ENCODE measurements around the gene ZNF837.
A peak's percentile ranks its signal among the peaks of the same experiment; 100 is the strongest.

ZNF837 gene

DNA sequence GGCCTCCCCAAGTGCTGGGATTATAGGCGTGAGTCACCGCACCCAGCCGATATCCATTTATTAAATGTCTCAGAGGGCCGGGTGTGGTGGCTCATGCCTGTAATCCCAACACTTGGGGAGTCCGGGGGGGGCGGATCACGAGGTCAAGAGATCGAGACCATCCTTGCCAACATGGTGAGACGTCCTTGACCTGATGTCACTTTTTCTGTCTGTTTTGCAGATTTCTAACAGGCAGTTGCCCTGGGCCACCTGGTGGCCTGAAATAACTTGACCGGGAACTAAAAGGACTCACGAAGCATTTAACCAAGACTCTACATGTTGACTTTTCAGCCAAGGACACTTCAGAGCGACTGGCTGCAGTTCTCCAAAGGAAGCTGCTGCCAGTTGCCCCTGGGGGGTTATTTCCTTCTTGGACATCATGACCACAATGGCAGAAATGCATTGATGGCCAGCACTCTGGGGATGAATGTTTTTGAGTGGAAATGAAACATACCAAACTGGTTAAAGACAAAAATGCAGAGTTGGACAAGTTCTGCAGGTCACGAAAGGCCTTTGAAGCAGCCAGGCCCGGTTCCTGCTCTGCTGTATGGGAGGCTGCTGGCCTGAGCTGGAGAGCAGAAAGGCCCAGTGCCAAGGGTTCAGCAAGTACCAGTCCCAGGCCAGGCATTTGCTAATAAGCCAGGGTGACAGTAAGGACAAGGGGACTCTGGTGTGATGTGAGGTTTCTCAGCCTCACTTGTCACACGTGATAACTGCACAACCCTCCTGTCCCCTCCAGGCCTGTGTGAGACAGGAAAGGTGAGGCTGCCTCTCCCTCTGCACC, 8.3 kb downstream of the ZNF837 start:
- peak; percentile 44 for DNase-seq (ENCODE audit: low read depth)

DNA sequence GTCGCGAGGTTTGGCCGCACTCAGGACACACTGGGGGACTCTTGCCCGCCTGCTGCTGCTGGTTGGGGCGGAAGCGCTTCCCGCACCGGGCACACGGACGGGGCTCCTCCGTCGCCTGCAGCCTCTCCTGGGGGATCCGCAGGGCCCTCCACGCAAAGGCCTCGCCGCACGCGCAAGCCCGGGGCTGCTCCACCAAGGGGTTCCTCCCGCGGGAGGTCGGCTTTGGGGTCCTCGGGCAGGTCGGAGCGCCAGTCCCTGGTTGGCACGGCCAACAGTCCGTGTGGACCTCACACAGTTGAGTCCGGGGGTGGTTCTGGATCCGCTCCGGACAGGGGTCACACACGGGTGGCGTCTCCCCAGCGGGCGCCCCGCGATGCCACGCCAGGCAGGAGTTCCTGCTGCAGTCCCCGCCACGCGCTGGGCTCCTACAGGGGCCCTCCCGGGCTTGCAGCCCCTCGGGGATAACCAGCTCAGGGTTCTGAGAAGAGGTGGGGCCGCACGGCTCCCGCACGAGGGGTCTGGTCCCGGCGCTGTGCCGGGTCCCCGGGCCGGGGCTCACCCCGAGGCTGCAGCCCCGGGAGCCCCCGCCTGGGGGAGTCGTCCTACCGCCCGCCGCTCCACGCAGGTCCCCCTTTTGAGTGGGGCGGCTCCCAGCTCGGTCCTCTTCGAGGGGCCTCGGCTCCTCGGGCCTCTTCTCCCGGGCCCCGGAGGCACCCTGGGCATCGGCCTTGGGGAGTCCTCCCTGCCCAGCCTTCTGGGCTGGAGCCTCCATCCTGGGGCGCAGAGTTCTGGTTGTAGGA, 12.1 kb downstream of the ZNF837 start:
- DNase-seq (ENCODE audit: low read depth): no peak

DNA sequence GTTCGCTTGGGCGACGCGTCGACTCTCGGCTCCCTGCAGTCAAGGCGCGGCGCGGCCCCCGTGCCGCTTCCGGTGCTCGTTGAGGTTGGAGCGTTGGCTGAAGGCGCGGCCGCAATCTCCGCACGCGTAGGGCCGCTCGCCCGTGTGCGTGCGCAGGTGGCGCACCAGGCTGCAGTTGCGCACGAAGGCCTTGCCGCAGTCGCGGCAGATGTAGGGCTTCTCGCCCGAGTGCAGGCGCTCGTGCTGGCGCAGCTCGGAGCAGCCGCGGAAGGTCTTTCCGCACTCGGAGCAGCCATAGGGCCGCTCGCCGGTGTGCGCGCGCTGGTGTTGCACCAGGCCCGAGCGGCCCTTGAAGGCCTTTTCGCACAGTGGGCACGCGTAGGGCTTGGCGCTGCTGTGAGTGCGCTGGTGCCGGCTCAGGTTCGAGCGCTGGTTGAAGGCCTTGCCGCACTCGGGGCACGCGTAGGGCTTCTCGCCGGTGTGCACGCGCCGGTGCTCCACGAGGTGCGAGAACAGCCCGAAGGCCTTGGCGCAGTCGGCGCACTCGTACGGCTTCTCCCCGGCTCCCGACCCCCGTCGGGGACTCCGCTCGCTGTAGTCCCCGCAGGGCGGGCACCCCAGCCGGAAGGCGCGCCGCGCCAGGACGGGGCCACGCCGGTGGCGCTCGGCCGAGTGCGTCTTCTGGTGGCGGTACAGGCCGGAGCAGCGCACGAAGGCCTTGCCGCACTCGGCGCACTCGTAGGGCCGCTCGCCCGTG, 13.0 kb downstream of the ZNF837 start:
- DNase-seq (ENCODE audit: low read depth): no peak

DNA sequence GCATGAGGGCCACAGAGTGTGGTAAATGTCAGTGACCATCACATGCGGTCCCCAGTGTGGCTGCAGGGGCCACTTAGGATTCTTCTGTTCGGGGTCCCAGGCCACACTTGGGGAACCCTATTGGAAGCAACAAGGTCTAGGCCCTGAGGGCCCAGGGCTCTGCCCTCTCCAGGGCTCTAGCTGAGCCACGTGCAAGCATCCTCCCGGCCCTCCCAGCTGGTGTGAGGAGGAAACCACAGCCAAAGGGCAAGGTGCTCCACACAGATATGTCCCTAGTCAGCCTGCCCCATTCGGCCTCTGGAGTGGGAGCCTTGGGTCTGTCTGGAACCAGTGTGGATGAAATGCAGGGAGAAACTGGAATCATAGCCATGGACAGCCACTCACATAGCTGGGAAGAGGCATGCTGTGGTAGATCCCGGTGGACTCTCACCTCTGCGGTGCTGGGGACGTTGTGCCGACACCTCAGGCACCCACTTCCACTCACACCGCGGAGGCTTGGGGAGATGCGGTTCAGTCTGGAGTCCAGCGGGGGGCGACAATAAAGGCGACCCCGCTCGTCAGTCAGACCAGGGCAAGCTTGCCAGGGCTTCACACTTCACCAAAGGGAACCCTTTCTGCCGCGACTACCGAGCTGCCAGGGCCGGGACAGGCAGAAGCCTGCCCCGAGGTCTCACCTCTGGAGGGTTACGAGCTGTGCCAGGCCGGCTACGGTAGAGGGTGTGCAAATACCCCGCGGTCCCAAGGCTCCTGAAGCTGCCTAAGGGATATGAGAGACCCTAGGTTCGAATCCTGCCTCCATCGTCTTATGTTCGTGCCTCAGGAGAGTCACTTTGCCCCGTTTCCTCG, 14.0 kb downstream of the ZNF837 start:
- DNase-seq (ENCODE audit: low read depth): no peak

DNA sequence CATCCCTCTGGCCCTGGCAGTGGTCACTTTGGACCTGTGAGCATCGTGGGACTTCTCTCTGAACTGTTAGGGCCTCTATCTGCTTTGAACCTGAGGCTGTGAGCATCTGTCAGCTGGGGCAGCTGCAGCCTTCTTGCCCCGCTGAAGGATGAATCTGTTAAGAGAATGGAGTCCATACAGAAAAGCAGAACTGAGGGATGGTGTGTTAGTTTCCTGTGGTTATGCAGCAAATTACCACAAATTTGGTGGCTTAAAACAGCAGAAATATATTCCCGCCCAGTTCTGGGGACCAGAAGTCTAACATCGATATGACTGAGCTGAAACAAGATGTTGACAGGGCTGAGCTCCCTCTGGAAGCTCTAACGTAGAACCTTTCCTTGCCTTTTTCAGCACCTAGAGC, 16.7 kb downstream of the ZNF837 start:
- no peak for DNase-seq (ENCODE audit: low read depth)

DNA sequence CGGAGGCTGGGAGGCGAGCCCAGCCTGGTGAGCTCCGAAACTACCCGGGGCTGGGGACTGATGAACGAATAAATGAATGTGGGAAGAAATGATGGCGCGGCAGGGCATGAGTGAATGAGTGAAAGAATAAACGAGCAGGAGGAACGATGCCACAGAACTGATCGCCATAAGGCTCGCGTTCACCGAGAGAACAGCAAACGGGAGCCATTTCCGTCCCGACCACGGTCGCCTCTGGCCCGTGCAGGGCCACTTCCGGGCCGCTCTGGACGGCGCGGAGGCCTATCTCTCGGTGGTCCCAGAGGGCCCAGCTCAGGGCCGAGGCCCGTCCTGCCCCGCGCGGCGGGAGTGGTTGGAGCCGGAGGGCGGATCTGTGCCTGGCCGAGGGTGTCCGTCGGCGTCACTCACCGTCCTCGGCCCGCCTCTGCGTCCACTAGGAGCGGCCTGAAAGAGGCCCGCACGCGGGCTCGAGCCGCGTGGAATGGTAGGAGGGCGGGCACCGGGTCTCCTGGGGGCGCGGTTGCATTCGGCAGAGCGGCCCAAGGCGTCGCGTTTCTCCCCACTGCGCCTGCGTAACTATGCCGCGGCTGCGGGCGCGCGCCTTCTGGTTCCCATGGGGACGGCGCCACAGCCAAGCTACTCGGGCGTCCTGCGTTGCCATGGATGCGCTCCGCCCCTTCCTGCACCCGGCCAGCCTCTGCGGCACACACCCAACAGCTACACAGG, 18.4 kb downstream of the ZNF837 start, which contains the start of gene ZNF497:
ZNF497 (minus strand) TSS at position 480 of the 723 bp plus-strand sequence. CDS start 5,116 bp downstream, outside the sequence.
- peak; percentile 96 for DNase-seq (ENCODE audit: low read depth)

DNA sequence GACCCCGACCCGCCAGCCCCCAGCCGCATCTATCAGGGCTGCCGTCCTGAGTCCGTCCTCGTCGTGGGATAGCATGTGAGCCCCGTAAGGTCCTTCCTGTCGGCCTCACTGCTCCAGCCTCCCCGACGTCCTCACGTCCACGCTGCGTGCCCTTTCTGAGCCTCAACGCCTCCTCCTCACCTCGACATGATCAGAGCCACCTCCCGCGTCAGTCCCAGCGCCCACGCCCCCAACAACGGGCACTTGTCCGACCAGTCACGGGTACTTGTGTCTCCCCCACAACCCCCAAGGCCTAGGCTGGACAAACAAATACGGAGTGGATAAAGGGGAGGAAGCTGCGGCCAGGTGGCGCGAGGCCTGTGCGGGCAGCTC, 18.9 kb downstream of the ZNF837 start:
- peak; percentile 54 for DNase-seq (ENCODE audit: low read depth)

DNA sequence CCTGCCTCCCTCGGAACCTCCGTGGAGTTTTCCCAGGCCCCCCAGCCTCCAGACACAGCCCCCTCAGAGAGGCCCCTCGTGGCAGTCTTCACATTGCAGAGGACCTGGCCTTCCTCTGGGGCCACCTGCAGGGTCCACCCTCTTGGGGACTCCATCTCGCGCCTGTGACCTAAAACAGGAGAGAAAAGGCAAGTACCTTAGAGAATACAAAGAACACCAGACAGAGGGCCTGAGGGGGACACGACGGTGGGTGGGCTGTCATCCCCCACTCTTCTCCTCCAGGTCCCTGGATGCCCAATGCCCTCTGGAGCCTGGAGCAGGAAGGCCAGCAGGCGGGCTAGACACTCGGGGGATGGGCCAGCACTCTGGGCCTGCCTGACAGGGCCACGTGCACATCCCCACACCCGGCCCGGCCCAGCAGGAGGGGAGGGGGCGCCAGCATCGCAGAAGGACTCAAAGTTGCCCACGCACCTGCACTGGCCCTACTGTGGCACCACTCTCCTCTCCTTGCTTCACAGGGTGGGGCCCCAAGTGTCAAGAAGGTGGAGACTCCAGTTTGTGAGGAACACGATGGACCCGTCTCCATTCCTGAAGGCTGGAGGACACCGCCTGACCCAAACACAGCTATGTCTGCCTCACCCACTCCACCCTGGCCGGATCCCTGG, 23.2 kb downstream of the ZNF837 start:
- no peak for DNase-seq (ENCODE audit: low read depth)

DNA sequence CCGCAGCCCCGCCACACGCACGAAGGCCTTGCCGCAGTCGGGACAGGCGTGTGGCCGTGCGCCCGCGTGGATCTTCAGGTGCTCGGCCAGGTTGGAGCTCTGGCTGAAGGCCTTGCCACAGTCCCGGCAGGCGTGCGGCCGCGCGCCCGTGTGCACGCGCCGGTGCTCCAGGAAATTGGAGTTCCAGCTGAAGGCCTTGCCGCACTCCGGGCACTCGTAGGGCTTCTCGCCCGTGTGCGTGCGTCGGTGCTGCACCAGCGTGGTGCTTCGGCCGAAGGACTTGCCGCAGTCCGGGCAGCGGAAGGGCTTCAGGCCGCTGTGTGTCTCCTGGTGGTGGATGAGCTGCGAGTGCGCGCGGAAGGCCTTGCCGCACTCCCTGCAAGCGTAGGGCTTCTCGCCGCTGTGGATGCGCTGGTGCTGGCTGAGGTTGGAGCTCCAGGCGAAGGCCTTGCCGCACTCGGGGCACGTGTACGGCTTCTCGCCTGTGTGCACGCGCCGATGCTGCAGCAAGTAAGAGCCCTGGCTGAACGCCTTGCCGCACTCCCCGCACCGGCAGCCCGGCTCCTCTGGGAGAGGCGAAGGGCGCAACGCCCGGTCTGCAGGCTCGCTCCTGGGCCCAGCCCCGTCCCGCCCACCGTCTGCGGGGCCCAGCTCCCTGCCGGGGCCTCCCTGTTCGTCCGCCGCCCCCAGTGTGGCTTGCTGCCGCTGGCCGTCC, 23.9 kb downstream of the ZNF837 start:
- DNase-seq (ENCODE audit: low read depth): peak; percentile 34

DNA sequence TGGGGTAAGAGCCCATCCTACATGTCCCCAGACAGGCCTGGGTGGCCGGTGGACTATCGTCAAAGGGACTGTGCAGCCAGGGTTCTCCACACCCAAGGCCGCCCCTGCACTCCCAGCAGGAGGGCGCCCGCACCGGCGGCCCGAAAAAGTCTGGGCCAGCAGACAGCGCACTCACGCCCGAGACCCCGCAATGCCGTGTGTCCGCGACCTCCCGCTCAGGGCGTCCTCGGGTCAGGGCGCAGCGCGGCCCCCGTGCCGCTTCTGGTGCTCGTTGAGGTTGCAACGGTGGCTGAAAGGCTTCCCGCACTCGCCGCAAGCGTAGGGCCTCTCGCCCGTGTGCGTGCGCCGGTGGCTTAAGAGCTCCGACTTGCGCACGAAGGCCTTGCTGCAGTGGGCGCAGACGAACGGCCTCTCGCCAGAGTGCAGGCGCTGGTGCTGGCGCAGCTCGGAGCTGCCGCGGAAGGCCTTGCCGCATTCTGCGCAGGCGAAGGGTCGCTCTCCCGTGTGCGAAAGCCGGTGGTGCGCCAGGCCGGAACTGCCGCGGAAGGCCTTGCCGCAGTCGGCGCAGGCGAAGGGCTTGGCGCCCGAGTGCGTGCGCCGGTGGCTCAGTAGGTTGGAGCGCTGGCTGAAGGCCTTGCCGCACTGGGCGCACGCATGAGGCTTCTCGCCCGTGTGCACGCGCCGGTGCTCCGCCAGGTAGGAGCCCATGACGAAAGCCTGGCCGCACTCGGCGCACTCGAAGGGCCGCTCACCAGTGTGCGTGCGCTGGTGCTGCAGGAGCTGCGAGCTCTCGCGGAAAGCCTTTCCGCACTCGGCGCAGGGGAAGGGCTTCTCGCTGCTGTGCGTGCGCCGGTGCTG, 24.7 kb downstream of the ZNF837 start:
- DNase-seq (ENCODE audit: low read depth): peak; percentile 43

DNA sequence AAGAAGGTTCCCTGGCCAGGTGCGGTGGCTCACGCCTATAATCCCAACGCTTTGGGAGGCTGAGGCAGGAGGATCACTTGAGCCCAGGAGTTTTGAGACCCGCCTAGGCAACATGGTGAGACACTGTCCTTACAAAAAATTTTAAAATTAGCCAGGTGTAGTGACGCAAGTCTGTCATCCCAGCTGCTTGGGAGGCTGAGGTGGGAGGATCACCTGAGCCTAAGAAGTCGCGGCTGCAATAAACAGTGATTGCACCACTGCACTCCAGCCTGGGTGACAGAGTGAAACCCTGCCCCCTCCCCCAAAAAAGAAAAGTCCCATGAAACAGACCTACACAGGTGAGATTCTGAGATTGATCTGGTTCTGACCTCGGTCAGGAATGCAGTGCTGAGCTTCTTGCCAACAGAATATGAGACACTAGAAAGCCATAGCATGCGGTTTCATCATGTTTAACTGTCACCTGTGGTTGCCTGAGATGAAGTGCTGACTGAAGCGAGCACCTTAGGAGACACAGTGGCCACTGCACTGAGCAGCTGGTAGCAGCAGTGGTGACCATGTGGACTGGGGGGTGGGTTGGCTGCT, 25.5 kb downstream of the ZNF837 start:
- no peak for DNase-seq (ENCODE audit: low read depth)

DNA sequence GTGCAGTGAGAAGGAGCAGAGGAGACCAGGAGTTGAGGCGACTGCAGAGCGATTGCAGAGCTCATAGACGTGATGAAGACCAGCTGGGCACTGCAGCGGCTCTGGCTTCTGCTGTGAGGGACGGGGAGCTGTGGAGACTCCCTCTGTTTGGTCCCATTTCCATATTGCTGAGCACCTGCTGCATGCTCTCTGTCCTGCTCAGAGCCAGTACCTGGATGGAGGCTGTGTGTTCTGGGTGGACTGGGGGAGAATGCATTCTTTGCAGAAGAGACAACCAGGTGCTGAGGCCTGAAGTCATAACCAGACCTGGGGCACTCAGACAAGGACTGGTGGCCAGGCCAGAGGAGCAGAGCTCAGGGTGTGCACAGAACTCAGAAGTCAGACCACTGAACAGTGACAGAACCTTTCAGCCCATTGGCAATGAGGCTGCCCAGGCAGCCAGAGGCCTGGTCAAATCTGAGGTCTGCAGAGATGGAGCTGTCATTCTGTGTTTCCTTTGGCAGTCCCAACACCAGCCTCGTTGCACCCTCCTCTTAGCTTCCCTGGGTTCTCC, 26.3 kb downstream of the ZNF837 start:
- no peak for DNase-seq (ENCODE audit: low read depth)

DNA sequence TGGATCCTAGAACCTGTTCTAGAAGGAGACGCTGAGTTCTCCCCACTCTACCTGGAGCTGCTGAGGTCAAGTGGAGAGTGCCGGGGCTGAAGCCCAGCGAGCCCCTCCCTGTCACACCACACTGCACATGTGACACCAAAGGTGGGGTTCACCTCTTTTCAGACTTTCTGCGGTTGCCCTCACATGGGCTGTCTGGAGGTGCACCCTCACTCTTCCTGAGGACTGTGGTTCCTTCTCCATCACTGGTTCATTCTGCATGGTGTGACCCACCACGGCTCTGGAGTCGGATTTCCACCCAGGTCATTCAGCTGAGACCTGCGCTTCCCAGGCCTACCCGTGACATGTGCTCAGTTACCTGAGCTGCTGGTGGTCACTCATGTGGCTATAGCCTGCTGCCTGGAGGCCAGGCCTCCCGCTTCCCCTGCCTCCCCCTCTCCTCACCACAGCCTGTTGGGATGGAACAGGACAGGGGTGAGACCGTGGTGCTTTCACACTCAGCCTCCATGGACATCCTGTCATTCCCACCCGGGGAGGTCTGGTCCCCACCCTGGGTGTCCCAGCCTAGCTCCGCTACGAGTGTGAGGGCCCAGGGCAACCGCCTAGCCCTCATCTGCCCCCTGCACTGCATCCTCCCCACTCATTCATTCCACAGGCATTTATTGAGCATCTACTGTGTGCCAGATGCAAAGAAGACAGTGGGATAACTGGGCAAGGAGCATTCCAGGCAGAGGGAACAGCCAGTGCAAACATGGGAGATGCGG, 26.9 kb downstream of the ZNF837 start:
- DNase-seq (ENCODE audit: low read depth): no peak

DNA sequence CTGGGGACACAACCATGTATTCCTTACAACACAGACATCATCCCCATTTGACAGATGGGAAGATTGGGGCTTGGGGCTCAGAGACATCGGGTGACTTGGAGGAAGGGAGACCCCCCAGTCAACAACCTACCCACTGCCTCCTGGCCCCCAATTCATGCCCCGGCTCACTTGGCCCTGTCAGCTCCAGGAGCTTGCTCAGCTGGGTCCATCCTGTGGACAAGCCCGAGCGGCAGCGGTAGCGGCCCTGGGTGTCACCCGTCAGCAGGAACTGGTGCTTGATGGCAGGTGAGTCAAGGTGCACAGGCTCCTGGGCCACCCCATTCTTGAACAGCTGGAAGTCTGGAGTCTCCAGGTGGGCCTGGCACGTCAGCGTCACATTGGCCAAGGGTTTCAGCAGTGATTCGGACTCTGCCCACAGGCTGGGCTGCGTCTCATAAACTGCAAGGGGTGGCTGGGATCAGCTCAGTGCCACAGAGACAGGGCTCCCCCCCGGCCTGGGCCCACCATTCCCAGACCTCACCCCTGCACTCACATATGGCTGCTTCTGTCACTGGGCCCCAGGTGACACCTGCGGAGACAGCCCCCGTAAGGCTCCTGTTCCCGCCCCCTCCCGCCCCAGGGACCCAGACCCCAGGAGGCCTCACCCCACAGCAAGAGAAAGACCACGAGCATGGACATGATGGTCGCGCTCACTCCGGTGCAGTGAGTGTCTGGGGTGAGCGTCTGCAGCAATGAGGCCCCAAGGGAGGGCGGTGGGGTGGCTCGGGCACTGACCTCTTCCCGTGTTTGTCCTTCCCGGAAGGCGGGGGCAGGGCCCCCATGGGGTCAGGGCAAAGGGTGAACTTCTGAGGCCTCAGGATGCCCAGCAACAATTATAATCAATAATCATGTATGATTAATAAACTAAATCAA, 27.8 kb downstream of the ZNF837 start, which contains the start of gene A1BG:
A1BG (minus strand) TSS at position 733 of the 912 bp plus-strand sequence; CDS start at position 678, 55 bp downstream.
- no peak for DNase-seq (ENCODE audit: low read depth)

DNA sequence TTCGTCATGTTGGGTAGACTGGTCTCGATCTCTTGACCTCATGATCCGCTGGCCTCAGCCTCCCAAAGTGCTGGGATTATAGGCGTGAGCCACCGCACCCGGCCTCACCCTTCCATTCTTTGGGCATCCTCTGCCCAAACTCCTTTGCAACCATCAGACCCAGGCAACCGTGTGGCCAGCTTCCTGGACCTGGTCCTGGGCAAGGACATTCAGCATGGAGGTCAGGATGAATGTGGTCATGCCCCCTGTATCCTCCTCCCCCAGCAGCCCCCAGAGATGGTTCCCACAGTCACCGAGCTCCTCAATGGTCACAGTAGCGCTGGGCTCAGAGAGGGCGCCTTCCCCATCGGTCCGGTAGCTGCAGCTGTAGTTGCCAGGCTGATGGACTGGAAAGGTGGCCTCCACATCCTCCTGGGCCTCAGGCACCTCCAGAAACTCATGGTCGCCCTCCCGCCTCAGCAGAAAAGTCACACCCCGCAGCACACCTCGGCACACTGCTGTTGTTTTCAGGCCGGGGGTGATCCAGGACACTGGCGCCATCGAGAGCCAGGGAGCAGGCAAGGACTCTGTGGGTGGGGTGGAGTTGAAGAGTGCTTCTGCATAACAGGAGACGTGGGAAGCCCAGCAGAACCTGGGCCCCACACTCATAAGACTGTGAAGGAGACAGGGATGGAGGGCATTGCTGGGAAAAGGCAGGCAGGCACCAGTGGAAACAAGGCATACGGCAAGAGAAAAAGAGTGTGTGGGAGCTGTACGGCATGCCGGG, 28.7 kb downstream of the ZNF837 start:
- DNase-seq (ENCODE audit: low read depth): no peak
